Mucosa of descending colon (tissue), 3 donors: ENCODE data around the gene C19orf47. TPM values are rescaled to one million over a fixed set of nuclear protein-coding genes. Genes with fewer than 3 reads are reported as not detected.

Experiments
- ATAC-seq: fragments of 200-7000 bp; cut with Tn5 transposase; one replicate; pipeline ENCODE4 v1.9.1; 2020; ENCODE audit warnings: mild to moderate bottlenecking, moderate library complexity
- DNase-seq, 3 donors: peaks; one replicate each; pipeline ENCODE4 v3.0.0-alpha.2; 2020
- H3K36me3 ChIP-seq: fragments of 200-600 bp; one replicate; pipeline ENCODE4 v1.8.0; 2021; ENCODE audit warnings: low read depth, mild to moderate bottlenecking
- H3K4me1 ChIP-seq: fragments of 200-600 bp; one replicate; pipeline ENCODE4 v1.8.0; 2021; ENCODE audit warnings: low read depth, mild to moderate bottlenecking
- H3K4me3 ChIP-seq: fragments of 200-600 bp; one replicate; pipeline ENCODE4 v1.8.0; 2021; ENCODE audit warnings: mild to moderate bottlenecking
- H3K9me3 ChIP-seq: fragments of 200-600 bp; one replicate; pipeline ENCODE4 v1.8.0; 2021; ENCODE audit warnings: mild to moderate bottlenecking
- intact Hi-C, 2 donors: fragments of 100-400 bp; cut with DNase I in 1 of 2; cut with micrococcal nuclease in 1 of 2; formaldehyde crosslinking; loops; one replicate each; pipeline versions ENCODE4 v1.11.0 to v1.11.1; 2022; cut with DNase I, micrococcal nuclease
- total RNA-seq, 3 donors: library from RNA; stranded (reverse); fragmentation: NEBNext Ultra II Directional in 2 of 3; extraction: Animal tissue kit (Norgen Biotek cat#: 25700) in 2 of 3; gene quantifications; one replicate each; pipeline versions ENCODE4 v1.2.1 to v1.2.4, GENCODE V29; 2021 to 2023
- TF ChIP-seq, protein P1 (sequence below): fragments of 200-600 bp; IDR thresholded peaks from one replicate; pipeline ENCODE4 v1.8.0; 2022; ENCODE audit warnings: antibody characterized with exemption, mild to moderate bottlenecking
- donor health status: DM: no; HTN: no; CAD: no; lungs with moderate emphysema.
- donor health status: DM: no; HTN: no; CAD: no.
- donor health status: DM: no; HTN: yes; CAD: no.

C19orf47 gene
- total RNA-seq, 3 donors from 2014 or later, result 12.1 to 21.2 (median 12.5) TPM

- no peak overlapping the region for H3K4me3 ChIP-seq
- no peaks in the 10 kb centered on the region for H3K4me1 ChIP-seq
- no peaks in the 10 kb centered on the region for H3K36me3 ChIP-seq
- H3K9me3 ChIP-seq, result no peaks in the 10 kb centered on the region
- intact Hi-C loops, result no loop called here
- DNase-seq, result no peak
- TF ChIP-seq, protein P1, sequence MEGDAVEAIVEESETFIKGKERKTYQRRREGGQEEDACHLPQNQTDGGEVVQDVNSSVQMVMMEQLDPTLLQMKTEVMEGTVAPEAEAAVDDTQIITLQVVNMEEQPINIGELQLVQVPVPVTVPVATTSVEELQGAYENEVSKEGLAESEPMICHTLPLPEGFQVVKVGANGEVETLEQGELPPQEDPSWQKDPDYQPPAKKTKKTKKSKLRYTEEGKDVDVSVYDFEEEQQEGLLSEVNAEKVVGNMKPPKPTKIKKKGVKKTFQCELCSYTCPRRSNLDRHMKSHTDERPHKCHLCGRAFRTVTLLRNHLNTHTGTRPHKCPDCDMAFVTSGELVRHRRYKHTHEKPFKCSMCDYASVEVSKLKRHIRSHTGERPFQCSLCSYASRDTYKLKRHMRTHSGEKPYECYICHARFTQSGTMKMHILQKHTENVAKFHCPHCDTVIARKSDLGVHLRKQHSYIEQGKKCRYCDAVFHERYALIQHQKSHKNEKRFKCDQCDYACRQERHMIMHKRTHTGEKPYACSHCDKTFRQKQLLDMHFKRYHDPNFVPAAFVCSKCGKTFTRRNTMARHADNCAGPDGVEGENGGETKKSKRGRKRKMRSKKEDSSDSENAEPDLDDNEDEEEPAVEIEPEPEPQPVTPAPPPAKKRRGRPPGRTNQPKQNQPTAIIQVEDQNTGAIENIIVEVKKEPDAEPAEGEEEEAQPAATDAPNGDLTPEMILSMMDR, result no peak
- no peak for ATAC-seq
These were observed 18.7 kb upstream of the C19orf47 start for GRCh38 chr19:40366697-40367561.

DNA sequence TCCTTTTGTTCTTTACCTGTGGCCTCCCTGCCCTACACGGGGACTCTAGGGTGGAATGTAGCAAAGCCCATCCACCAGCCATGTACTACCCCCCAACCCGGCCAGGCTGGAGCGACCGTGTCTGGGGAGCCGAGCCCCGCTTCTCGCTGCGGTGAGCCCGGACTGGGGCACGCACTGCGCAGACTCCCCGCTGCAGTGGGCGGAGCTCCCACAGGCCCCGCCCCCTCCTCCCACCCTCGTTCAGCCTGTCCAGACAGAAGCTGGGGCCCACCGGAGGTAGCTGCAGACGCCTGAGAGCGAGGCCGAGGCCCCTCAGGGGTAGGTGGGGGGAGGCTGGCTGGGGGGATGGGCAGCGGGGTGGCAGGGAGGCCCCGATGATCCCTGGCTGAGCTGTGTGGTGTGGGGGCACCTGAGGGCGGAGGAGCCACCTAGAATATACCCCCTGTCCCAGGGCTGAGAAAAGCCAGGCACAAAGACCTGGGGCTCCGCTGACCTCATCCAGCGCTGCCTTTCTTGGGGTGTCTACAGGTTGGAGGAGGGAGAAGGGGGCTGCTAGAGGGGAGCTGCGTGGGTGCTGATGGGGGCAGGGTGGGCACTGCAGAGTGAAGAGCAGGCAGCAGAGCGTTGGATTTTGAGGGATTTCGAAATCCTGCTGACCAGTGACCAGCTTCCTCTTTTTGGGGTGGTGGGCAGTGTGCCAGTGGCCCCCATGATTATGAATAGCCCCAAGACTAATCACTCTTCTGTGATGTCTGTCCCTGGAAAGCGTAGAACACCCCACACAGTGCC lies 17.6 kb upstream of the C19orf47 start:
- DNase-seq, result peak in 2 of 3 donors; percentile 50 to 64
- Histone ChIP-seq H3K36me3 (no peaks in the 10 kb centered on the region), H3K4me1 (no peaks in the 10 kb centered on the region), H3K4me3 (no peak overlapping the region), H3K9me3 (no peaks in the 10 kb centered on the region)
- intact Hi-C loops, result no loop called here
- TF ChIP-seq, protein P1, result no peak
- ATAC-seq, result peak; percentile 62

- intact Hi-C loops, result no loop called here
- TF ChIP-seq, protein P1, result no peak
- no peak overlapping the region for H3K4me3 ChIP-seq
These were observed 16.8 kb upstream of the C19orf47 start for GRCh38 chr19:40365010-40365409.

DNA sequence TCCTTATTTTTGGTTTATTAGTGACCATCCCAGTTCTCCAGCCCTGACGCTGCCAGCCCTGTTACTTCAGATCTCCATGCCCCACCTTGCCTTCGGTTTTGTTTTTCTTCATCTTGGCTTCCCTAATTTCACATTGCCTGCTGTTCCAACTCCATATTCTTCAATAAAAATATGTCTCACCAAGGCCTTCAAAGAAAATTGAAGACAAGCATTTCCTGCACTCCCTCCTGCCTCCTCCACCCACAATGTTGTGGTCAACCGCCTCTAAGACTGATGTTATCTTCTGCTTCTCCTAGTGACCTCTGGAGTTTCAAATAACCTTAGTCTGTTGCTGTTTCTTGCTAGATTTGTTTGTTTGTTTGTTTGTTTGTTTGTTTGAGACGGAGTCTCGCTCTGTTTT lies 14.9 kb upstream of the C19orf47 start:
- no peak overlapping the region for H3K4me3 ChIP-seq
- H3K9me3 ChIP-seq, result no peaks in the 10 kb centered on the region
- DNase-seq (no peak), ATAC-seq (no peak)
- intact Hi-C loops, result no loop called here
- TF ChIP-seq, protein P1, result no peak
- no peaks in the 10 kb centered on the region for H3K36me3 ChIP-seq
- H3K4me1 ChIP-seq, result no peaks in the 10 kb centered on the region

More at GRCh38 chr19:40365010-40365409, 16.8 kb upstream of the C19orf47 start:
- no peaks in the 10 kb centered on the region for H3K4me1 ChIP-seq
- no peaks in the 10 kb centered on the region for H3K36me3 ChIP-seq
- ATAC-seq (no peak), DNase-seq (no peak)
- no peaks in the 10 kb centered on the region for H3K9me3 ChIP-seq

DNA sequence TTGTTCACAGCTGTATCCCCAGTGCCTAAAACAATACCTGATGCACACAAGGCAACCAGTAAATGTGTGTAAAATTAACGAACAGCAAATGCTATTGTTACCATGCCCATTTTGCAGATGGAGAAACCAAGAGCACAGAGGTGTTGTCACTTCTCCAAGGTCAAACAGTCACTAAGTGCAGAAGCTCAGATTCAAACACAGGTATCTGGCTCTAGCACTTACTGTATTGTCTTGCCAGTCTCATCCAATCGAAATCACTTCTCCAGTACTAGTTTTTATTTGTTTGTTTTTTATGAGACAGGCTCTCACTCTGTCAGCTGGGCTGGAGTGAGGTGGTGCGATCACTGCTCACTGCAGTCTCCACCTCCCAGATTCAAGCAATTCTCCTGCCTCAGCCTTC lies 14.0 kb upstream of the C19orf47 start:
- intact Hi-C loops, result no loop called here
- H3K4me3 ChIP-seq, result no peak overlapping the region
- no peak for ATAC-seq
- DNase-seq, result no peak
- no peaks in the 10 kb centered on the region for H3K36me3 ChIP-seq
- H3K4me1 ChIP-seq, result no peaks in the 10 kb centered on the region
- no peaks in the 10 kb centered on the region for H3K9me3 ChIP-seq
- TF ChIP-seq, protein P1, result no peak
